HG03520 (cell line): Measurements from ENCODE around the gene B4GALT3.
"Not testable (repeated sequence)": the region's sequence is repeated elsewhere in the genome, so short reads cannot be mapped to it uniquely, and the experiment has no call there.

ENCODE experiments used
- ATAC-seq: cut with Tn5 transposase; IDR thresholded peaks from one replicate; pipeline ENCODE4 v1.9.1; 2021; ENCODE audit warnings: mild to moderate bottlenecking, moderate library complexity; ENCODE audit not compliant: unreplicated experiment

The B4GALT3 gene

GRCh38 chr1:161177112-161177935, at the start of gene B4GALT3:
Gene B4GALT3 (minus strand): TSS chr1:161177507. CDS start chr1:161176060, 1,447 bp downstream.
- peak; percentile 63 for ATAC-seq

GRCh38 chr1:161226759-161227158, 49.5 kb upstream of the B4GALT3 start:
- ATAC-seq, result no peak

- ATAC-seq, result no peak
Observed at GRCh38 chr1:161226320-161226711, 49.0 kb upstream of the B4GALT3 start.

GRCh38 chr1:161225534-161226319, 48.4 kb upstream of the B4GALT3 start, which contains the start of gene TOMM40L:
Gene TOMM40L (plus strand): TSS chr1:161226060. CDS start chr1:161226490, 430 bp downstream.
- ATAC-seq, result peak; percentile 93

- ATAC-seq, result peak; percentile 1
Observed at GRCh38 chr1:161225178-161225533, 47.8 kb upstream of the B4GALT3 start.

GRCh38 chr1:161224695-161225087, 47.4 kb upstream of the B4GALT3 start:
- ATAC-seq, result not testable (repeated sequence)

- ATAC-seq, result no peak
Observed at GRCh38 chr1:161223805-161224694, 46.7 kb upstream of the B4GALT3 start.

- no peak for ATAC-seq
Observed at GRCh38 chr1:161222175-161223019, 45.1 kb upstream of the B4GALT3 start.

- ATAC-seq, result no peak
Observed at GRCh38 chr1:161220002-161220401, 42.7 kb upstream of the B4GALT3 start.

GRCh38 chr1:161219078-161219892, 42.0 kb upstream of the B4GALT3 start:
- no peak for ATAC-seq

GRCh38 chr1:161218301-161219077, 41.2 kb upstream of the B4GALT3 start:
- ATAC-seq, result no peak

GRCh38 chr1:161217831-161218230, 40.5 kb upstream of the B4GALT3 start:
- no peak for ATAC-seq

- peak; percentile 75 for ATAC-seq
Observed at GRCh38 chr1:161216945-161217712, 39.8 kb upstream of the B4GALT3 start.

GRCh38 chr1:161215076-161215475, 37.8 kb upstream of the B4GALT3 start, which contains the start of gene FCER1G:
Gene FCER1G (plus strand): TSS chr1:161215295. CDS start chr1:161215322, 27 bp downstream.
- no peak for ATAC-seq

- no peak for ATAC-seq
Observed at GRCh38 chr1:161214369-161214768, 37.1 kb upstream of the B4GALT3 start.

GRCh38 chr1:161209790-161210409, 32.6 kb upstream of the B4GALT3 start:
- ATAC-seq, result peak; percentile 53

GRCh38 chr1:161207173-161207572, 29.9 kb upstream of the B4GALT3 start:
- no peak for ATAC-seq
